CD4-positive, alpha-beta T cell treated with Interleukin-12 subunit alpha and Interleukin-12 subunit beta, for 1 hour (primary cell): ENCODE data around the gene R3HDM2.

Experiments used
- DNase-seq: peaks from one replicate; pipeline ENCODE4 v3.0.0-alpha.2; 2020

Gene R3HDM2

DNA sequence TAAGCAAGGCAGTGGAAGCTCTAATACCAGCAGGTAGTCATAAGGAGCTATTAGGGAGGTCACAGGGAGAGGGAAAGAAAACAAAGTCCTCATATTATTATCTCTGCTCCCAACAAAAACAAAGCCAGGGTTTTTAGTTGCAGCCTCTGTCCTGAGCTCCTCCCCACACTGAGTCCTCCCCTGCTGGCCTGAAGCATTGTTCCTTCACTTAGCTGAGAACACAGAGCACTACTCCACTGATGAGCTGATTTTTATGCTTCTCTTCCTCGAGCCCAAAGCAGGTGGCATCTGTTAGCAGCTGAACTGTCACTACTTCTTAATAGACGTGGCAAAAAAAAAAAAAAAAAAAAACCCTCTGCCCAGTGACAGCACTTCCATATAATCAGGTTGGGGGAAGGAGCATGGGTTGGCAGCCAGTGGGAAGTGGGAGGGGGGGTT is 169.4 kb downstream of the R3HDM2 start:
- no peak for DNase-seq

- DNase-seq = no peak
Measured at GRCh38 chr12:57260366-57260765, 170.5 kb downstream of the R3HDM2 start.

DNA sequence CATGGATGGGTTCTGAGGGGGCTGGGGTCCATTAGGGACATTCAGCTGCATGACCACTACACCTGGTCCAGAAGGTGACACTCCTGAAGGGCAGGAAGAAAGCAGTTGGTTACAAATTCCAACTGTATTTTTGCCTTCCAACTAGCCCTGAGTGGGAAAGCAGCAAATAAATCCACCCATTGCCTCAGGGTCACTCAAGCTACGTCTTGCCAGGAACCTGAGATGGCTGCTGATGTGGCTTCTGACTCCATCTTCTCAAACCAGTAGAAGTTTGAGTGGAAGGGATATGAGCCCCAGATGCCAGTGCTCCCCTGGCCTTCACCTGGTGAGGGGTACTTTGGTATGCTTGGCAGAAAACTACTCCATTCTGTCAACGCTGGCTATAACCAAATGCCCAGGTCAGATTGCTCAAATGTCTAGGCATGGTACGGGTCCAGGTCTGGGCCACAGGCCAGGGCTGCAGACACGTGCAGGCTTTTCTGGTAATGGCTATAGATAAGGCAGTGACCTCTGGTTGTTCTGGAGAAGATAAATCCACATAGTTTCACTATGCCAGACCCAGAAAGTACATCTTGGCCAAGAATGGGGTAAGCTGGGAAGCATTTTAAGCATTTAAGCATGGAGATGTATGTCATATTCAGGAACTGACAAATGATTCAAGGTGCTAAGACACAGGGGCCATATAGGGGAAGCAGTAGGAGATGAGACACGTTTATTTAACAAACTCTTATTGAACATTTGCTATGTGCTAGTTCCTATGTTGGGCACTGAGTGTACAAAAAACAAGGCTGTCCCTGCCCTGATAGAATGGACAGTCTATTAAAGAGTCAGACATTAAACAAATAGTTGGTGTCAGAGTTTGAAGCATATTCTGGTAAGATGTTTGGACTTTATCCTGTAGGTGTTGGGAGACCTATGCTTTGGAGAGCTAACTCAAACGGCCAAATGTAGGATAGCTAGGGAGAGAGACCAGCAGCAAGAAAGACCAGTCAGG is 171.6 kb downstream of the R3HDM2 start:
- DNase-seq = no peak

GRCh38 chr12:57255916-57256315 is 174.9 kb downstream of the R3HDM2 start:
- no peak for DNase-seq

GRCh38 chr12:57254506-57255280 is 176.2 kb downstream of the R3HDM2 start:
- DNase-seq = no peak

DNA sequence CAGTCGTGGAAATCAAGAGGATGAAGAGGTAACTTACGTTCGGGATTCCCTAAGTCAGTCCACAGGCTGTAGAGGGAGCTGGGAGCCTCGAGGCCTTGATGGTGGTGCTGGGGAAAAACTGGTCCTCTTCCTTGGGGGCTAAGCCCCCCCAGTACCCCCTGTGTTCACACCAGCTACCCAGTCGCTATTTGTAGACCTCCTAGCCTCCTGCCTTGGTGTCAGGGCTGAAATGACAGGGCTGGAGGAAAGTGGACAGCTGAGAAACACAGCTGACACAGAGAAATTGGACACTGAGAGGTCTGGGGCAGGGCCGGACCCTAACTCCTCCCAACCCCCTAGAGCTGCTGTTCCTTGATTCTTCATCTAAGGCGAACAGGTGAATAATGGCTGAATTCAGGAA is 179.9 kb downstream of the R3HDM2 start, which contains the start of gene STAC3:
TSS of gene STAC3 (minus strand) at position 232 of the 400 bp plus-strand sequence. CDS start 1,551 bp downstream, outside the sequence.
- DNase-seq = no peak

GRCh38 chr12:57250541-57250940 is 180.3 kb downstream of the R3HDM2 start:
- DNase-seq = no peak

DNA sequence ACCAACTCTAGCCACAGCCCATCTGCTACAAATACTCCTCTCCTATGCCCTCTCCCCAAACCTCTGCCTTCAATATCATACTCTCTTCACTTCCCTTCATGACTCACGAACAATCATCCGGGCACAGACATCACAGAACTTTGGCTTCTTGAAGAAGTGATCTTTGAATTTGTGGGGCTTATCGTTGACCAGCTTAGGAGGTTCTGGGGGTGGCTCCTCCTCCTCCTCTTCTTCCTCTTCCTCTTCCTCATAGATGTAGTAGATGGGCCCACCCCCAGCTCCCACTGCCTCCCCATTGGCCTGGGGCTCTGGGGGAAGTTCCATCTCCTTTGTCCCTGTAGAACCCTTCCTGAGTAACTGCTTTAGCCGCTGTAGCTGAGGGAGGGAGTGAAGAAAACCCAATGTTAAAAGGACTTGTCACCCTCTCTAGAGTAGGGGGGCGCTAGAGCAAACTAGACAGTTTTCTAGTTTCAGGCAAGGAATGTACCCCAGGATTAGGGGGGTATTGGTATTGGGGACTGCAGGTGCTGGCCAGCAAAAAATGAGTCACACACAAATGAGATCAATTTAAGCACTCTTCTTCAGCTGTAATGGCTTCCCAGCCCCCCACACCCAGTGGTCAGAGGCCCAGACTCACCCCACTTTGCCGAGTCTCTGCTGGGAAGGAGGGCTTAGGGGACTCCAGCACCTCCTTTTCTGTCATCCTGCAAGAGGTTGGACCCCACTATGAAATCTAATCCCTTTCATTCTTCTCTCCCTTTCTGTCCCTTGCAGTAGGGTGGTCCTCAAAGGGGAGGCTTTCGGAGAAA is 181.7 kb downstream of the R3HDM2 start:
- no peak for DNase-seq

- no peak for DNase-seq
Measured at GRCh38 chr12:57247041-57247440, 183.8 kb downstream of the R3HDM2 start.

- DNase-seq = no peak
Measured at GRCh38 chr12:57244312-57244696, 186.5 kb downstream of the R3HDM2 start.

- DNase-seq = peak; percentile 83
Measured at GRCh38 chr12:57243521-57244311, 187.1 kb downstream of the R3HDM2 start.

DNA sequence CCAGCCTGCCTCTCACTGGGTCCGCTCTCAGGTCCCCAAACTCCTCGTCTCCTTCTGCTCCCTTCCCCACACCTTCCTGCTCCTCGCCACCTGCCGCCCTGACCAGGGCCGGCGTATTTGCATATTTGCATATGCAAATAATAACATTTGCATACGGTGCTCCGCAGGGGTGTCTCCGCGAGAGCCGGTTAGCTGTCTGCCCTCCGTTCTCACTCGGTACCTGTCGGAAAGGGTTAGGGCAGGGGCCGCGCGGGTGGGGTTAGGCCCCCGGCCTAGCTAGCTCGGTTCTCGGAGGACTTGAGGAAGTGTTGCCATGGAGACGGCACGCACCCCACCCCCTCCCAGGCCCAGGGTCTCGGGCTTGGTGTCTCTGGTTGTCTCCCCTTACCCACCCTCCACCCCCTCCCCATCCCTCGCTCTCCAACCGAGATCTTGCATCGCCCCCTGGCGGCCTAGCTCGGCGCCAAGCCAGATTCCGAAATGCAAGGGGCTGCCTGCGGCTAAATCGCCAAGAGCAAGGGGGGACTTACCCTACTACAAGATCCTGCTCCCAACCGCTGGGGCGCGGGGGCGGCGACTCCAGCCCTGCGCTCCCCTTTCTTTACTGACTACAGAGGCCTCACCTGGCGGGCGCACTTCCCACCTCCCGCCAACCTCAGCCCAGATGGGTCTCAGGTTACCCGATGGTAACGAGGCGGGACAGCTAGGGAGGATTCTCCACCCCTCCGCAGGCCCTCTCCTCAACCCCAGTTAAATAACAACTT is 188.0 kb downstream of the R3HDM2 start:
- DNase-seq = peak; percentile 66

GRCh38 chr12:57242329-57242690 is 188.5 kb downstream of the R3HDM2 start:
- no peak for DNase-seq

GRCh38 chr12:57241402-57242310 is 189.2 kb downstream of the R3HDM2 start:
- DNase-seq = no peak

- no peak for DNase-seq
Measured at GRCh38 chr12:57240926-57241401, 189.9 kb downstream of the R3HDM2 start.

GRCh38 chr12:57240066-57240921 is 190.5 kb downstream of the R3HDM2 start:
- peak; percentile 77 for DNase-seq

DNA sequence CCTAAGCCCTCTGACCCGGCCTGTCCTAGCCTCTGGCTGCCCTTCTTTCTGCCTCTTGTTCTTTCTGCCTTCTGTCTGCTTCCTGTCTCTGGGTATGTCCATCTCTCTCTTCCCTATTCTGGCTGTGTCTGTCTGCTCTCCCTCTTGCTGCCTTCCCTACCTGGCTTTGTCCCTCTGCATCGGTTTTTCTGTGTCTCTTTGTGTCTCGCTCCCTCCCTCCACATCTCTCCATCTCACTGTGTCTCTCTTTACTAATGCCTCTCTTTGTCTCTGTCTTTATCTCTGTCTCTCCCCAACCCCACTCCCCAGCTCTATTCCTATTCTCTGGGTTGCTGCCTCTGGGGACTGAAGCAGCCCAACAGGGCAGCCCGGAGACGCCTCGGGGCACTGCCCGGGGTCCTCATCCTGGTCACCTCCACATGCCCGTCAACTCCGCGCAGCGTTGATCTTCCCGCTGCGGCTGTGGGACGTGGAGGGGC is 191.2 kb downstream of the R3HDM2 start:
- no peak for DNase-seq

- DNase-seq = peak; percentile 89
Measured at GRCh38 chr12:57238854-57239554, 191.8 kb downstream of the R3HDM2 start.
